Uterus (tissue), 2 donors: Measurements from ENCODE around the gene IRS2.

Experiments used
- POLR2A ChIP-seq, 2 donors: fragments of 450-650 bp; IDR thresholded peaks; one replicate each; pipeline ENCODE4 v1.6.1; 2016; ENCODE audit warnings: antibody characterized with exemption in 2 of 2, mild to moderate bottlenecking in 1 of 2, moderate library complexity in 1 of 2
- TF ChIP-seq, protein P1 (sequence below), 4 experiments: fragments of 200-600 bp in 2 of 4; fragments of 450-650 bp in 2 of 4; sonication (generic) in 2 of 4; IDR thresholded peaks; one replicate each; pipeline ENCODE4 v1.5.1; 2016 to 2019; ENCODE audit warnings: antibody characterized with exemption in 4 of 4, mild to moderate bottlenecking in 2 of 4, moderate library complexity in 1 of 4

GRCh38 chr13:109789262-109789661 is 2.9 kb upstream of the IRS2 start:
- no peak for TF ChIP-seq POLR2A (IDR thresholded peaks at IDR 0.05)
- TF ChIP-seq, protein P1, sequence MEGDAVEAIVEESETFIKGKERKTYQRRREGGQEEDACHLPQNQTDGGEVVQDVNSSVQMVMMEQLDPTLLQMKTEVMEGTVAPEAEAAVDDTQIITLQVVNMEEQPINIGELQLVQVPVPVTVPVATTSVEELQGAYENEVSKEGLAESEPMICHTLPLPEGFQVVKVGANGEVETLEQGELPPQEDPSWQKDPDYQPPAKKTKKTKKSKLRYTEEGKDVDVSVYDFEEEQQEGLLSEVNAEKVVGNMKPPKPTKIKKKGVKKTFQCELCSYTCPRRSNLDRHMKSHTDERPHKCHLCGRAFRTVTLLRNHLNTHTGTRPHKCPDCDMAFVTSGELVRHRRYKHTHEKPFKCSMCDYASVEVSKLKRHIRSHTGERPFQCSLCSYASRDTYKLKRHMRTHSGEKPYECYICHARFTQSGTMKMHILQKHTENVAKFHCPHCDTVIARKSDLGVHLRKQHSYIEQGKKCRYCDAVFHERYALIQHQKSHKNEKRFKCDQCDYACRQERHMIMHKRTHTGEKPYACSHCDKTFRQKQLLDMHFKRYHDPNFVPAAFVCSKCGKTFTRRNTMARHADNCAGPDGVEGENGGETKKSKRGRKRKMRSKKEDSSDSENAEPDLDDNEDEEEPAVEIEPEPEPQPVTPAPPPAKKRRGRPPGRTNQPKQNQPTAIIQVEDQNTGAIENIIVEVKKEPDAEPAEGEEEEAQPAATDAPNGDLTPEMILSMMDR (IDR thresholded peaks at IDR 0.05), result no peak
